ENCODE results near the gene GHRHR.

GHRHR gene

GRCh38 chr7:30968747-30969603 is 5.2 kb downstream of the GHRHR start:
- no peak for DNase-seq (ENCODE audit: low read depth)

DNA sequence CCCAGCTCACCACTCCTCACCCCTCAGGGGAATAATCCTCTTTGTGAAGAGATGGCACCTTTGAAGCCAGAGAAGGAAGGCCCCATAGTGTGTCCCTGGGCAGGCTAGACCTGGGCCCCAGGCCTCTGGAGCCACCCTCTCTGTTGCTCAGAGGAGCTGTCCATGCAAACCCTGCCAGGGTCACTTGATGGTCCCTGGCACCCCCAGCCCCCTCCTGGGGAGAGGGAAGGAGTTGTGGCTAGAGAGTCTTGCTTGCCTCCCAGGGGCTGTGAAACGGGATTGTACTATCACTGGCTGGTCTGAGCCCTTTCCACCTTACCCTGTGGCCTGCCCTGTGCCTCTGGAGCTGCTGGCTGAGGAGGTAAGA is 5.8 kb downstream of the GHRHR start:
- no peak for DNase-seq (ENCODE audit: low read depth)

GRCh38 chr7:30970074-30970473 is 6.3 kb downstream of the GHRHR start:
- DNase-seq (ENCODE audit: low read depth): no peak

DNA sequence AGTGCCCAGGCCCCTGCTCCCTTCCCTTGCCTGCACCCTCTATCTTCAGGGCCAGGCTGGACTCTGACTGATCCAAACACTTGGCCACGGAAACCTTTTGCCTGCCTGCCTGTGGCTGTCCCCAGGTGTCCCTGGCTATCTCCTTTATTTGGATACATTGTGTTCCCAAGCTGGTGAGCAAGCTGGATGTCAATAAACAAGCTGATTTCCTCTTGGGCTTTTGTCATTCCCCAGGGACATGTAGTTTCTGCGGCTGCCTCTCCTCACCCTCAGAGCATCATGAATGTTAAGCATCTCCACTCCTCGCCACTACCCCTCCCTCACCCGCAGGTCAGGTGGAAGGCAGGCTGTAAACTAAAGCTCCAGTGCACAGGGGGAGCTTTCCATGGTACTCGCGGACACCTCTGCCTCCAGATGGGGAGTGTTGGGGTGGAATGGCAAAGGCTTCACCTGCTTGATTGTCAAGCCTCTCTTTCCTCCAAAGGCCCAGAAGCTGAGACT is 6.9 kb downstream of the GHRHR start:
- DNase-seq (ENCODE audit: low read depth): no peak

- DNase-seq (ENCODE audit: low read depth): no peak
Measured at GRCh38 chr7:30971440-30971839, 7.7 kb downstream of the GHRHR start.

DNA sequence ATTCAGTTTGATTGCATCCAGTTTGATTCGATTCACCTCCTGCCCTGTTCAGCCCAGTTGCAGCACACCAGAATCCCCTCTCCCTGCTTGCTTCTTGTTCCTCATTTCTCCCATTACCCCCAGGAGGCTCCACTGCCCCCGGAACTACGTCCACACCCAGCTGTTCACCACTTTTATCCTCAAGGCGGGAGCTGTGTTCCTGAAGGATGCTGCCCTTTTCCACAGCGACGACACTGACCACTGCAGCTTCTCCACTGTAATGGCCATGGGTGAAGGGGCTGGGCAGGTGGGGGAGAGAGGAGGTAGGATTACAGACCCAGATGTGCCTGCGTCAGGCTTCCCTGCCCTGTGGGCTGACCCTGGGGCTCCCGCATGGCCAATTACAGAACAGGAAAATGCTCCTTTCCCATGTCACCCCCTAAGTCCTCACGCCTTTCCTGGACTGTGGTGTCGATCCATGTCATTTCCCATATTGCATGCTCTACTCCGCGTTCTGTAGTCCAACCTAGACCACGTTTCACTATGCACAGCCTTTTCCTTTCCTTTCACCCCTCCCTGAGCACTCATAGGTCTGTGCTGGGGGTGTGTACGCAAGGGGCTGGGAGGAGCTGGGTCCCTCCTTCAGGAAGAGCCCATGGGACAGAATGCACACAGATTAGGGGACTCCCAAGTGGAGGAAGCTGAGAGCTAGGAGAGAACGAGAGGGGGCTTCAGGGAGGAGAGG is 8.2 kb downstream of the GHRHR start:
- no peak for DNase-seq (ENCODE audit: low read depth)

- DNase-seq (ENCODE audit: low read depth): no peak
Measured at GRCh38 chr7:30973292-30973691, 9.5 kb downstream of the GHRHR start.

- no peak for DNase-seq (ENCODE audit: low read depth)
Measured at GRCh38 chr7:30973791-30974604, 10.2 kb downstream of the GHRHR start.

GRCh38 chr7:30974605-30975255 is 11.0 kb downstream of the GHRHR start:
- DNase-seq (ENCODE audit: low read depth): no peak

- no peak for DNase-seq (ENCODE audit: low read depth)
Measured at GRCh38 chr7:30975256-30975899, 11.6 kb downstream of the GHRHR start.

DNA sequence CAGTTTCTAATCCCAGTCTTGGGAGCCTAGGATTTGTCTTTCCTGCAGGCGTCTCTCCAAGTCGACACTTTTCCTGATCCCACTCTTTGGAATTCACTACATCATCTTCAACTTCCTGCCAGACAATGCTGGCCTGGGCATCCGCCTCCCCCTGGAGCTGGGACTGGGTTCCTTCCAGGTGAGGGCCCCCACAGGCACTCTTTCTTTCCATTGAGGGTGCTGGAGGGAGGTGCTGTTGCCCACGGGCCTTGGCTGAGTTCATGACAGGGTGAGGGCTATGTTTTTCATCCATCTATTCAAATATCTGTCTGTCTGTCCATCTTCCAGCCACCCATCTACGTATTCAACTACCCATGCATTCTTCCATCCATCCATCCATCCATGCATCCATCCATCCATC is 12.6 kb downstream of the GHRHR start:
- no peak for DNase-seq (ENCODE audit: low read depth)

- no peak for DNase-seq (ENCODE audit: low read depth)
Measured at GRCh38 chr7:30977222-30977621, 13.5 kb downstream of the GHRHR start.

- no peak for DNase-seq (ENCODE audit: low read depth)
Measured at GRCh38 chr7:30977896-30978564, 14.3 kb downstream of the GHRHR start.

- DNase-seq (ENCODE audit: low read depth): no peak
Measured at GRCh38 chr7:30979027-30979426, 15.3 kb downstream of the GHRHR start.

DNA sequence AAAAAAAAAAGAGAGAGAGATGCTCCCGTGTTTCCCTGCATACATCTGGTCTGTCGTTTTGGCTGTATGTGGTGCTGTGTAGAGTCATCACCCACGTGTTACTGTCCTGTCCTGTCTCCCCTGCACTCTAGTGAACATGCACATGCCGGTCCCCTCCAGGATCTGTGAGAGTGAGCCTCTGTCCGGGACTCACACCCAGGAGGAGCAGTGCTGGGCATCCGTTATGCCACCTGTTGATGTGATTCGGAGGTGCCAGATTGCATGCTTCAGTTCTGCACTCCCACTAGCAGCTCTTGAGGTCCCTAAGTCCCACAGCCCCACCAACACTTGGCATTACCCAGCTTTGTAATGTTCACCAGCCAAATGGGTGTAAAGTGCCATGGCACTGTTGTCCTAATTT is 16.4 kb downstream of the GHRHR start:
- DNase-seq (ENCODE audit: low read depth): no peak

GRCh38 chr7:30980751-30981150 is 17.0 kb downstream of the GHRHR start:
- DNase-seq (ENCODE audit: low read depth): no peak

- peak; percentile 54 for DNase-seq (ENCODE audit: low read depth)
Measured at GRCh38 chr7:30983042-30983913, 19.5 kb downstream of the GHRHR start.

GRCh38 chr7:30983914-30984247 is 20.1 kb downstream of the GHRHR start:
- no peak for DNase-seq (ENCODE audit: low read depth)

DNA sequence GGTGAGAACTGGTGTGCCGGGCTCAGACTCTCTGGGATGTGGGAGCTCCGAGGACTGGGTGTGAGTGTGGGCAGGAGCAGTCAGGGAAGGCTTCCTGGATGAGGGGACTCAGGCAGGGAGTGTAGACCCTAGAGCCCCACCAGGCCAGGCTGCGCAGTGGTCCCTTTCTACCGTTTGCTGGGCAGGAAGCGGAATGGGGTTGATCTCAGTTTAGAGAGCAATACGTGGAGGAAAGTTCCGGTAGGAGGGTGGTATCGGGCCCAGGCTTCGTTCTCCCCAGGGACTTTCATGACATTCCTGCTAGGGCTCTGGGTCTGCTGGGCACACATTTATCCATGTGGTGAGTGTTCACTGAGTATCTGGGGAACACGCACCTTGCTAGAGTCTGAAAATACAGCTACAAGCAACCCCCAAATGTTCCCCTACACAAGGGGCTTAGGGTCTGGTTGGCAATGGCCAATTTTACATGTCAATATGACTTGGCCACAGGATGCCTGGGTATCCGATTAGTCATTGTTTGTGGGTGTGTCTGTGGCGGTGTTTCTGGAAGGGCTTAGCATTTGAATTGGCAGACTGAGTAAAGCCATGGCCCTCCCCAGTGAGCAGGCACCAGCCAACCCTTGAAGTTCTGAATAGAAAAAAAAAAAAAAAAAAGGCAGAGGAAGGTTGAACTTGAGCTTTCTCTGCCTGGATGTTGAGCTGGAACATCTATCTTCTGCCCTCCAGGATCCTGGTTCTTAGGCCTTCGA is 20.8 kb downstream of the GHRHR start:
- DNase-seq (ENCODE audit: low read depth): no peak

Measured in T follicular helper cell (primary cell).